ENCODE results near the gene FBXW11. TPM values are rescaled to one million over a fixed set of nuclear protein-coding genes. Genes with fewer than 3 reads are reported as not detected.

The FBXW11 gene
- total and polyA plus RNA-seq, 10 of the 15 experiments (the other 5 are each of a cell fraction or from before 2014, with no cell fraction given) = 4.3 to 61.5 (median 40.0) TPM

DNA sequence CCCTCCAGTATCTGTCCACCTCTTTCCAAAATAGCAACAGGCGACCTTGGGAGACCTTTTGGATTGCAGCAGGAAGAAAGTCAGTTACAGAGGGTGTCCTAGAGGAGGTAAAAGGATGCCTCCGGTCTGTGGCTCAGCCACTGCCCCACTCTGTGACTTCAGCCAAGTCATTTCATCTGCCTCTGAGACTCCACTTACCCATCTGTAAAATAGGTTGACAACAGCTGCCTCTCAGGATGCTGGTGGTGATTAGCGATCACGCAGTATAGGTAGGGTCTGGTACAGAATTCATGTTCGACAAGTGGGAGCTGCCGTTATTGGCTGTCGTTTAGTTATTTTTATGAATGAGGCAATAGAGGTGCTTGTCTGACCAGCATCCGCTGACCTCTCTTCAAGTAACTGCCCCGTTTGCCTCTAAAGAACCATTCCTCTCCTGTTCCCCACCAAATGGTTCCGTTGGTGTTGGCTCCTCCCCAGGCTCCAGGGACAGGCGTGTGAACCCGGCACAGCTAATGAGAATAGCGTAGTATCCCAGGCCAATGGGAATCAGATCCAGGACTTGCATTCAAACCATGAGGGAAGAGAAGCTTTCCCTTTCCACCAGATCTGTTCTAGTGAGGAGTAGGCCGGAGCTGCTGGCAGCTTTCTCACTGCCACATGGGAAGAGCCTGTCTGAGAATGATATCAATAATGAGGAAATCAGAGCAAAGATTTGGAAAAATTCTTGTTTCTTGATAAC, 156.7 kb downstream of the FBXW11 start:
- POLR2A ChIA-PET = no interaction called here
- intact Hi-C loops (cut with micrococcal nuclease; ENCODE audit: unreplicated experiment) = loop anchor here (5.0 kb wide), 1 partner anchor 432 kb away; the partner anchor contains the start of gene FGF18
- no peak for ATAC-seq
- no peak for DNase-seq (ENCODE audit: low read depth, low spot score)
- Histone ChIP-seq H3K4me2 (ENCODE audit: control insufficient read depth, insufficient read depth) (no peak overlapping the region), H2AFZ (ENCODE audit: control insufficient read depth, low read depth, low read length) (no peak overlapping the region), H3K9me3 (replicated peaks; ENCODE audit: control insufficient read depth, insufficient read depth, low read length) (no peaks in the 10 kb centered on the region), H3K4me1 (ENCODE audit: control insufficient read depth, insufficient read depth, low read length) (no peaks in the 10 kb centered on the region), H3K9ac (ENCODE audit: control insufficient read depth, insufficient read depth, low read length) (no peak overlapping the region), H3K79me2 (ENCODE audit: control insufficient read depth, insufficient read depth, low read length) (no peaks in the 10 kb centered on the region), H3K27ac (ENCODE audit: control insufficient read depth, insufficient read depth) (no peak overlapping the region), H3K36me3 (ENCODE audit: control insufficient read depth in 2 of 2, insufficient read depth in 2 of 2, low read length in 1 of 2) (no peaks in the 10 kb centered on the region), H3K4me3 (no peak overlapping the region), H3K27me3 (replicated peaks in 1 of 2; ENCODE audit: control insufficient read depth in 2 of 2, insufficient read depth in 2 of 2, low read length in 1 of 2) (no peaks in the 10 kb centered on the region), H4K20me1 (ENCODE audit: control insufficient read depth, insufficient read depth) (no peaks in the 10 kb centered on the region)
- RAD21 ChIA-PET (ENCODE audit: unreplicated experiment) = no interaction called here
- in situ Hi-C loops (cut with MboI) = no loop called here
- no TSS peak for BruUV-seq (replicated peaks)
- WGBS (ENCODE audit: insufficient coverage, insufficient replicate concordance, low lambda C conversion rate, missing lambda C conversion rate) = 92% methylated on average over 14 of the region's 14 CpGs
- SMC1A ChIA-PET (ENCODE audit: uncharacterized antibody, unreplicated experiment) = no interaction called here
- TF ChIP-seq CBFB (IDR thresholded peaks at IDR 0.05; ENCODE audit: low read depth) = no peak
- TF ChIP-seq, protein P1, sequence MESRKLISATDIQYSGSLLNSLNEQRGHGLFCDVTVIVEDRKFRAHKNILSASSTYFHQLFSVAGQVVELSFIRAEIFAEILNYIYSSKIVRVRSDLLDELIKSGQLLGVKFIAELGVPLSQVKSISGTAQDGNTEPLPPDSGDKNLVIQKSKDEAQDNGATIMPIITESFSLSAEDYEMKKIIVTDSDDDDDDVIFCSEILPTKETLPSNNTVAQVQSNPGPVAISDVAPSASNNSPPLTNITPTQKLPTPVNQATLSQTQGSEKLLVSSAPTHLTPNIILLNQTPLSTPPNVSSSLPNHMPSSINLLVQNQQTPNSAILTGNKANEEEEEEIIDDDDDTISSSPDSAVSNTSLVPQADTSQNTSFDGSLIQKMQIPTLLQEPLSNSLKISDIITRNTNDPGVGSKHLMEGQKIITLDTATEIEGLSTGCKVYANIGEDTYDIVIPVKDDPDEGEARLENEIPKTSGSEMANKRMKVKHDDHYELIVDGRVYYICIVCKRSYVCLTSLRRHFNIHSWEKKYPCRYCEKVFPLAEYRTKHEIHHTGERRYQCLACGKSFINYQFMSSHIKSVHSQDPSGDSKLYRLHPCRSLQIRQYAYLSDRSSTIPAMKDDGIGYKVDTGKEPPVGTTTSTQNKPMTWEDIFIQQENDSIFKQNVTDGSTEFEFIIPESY (IDR thresholded peaks at IDR 0.05) = no peak
- TF ChIP-seq, protein P2, sequence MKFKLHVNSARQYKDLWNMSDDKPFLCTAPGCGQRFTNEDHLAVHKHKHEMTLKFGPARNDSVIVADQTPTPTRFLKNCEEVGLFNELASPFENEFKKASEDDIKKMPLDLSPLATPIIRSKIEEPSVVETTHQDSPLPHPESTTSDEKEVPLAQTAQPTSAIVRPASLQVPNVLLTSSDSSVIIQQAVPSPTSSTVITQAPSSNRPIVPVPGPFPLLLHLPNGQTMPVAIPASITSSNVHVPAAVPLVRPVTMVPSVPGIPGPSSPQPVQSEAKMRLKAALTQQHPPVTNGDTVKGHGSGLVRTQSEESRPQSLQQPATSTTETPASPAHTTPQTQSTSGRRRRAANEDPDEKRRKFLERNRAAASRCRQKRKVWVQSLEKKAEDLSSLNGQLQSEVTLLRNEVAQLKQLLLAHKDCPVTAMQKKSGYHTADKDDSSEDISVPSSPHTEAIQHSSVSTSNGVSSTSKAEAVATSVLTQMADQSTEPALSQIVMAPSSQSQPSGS (IDR thresholded peaks at IDR 0.05; ENCODE audit: low read length) = no peak
- TF ChIP-seq, protein P3, sequence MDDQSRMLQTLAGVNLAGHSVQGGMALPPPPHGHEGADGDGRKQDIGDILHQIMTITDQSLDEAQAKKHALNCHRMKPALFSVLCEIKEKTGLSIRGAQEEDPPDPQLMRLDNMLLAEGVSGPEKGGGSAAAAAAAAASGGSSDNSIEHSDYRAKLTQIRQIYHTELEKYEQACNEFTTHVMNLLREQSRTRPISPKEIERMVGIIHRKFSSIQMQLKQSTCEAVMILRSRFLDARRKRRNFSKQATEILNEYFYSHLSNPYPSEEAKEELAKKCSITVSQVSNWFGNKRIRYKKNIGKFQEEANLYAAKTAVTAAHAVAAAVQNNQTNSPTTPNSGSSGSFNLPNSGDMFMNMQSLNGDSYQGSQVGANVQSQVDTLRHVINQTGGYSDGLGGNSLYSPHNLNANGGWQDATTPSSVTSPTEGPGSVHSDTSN (IDR thresholded peaks at IDR 0.05; ENCODE audit: insufficient replicate concordance, low read depth, low read length) = no peak
- no peak for TF ChIP-seq TCF12 (IDR thresholded peaks at IDR 0.05; ENCODE audit: low read depth, low read length)
- TF ChIP-seq SREBF2 (IDR thresholded peaks at IDR 0.05; ENCODE audit: low read length) = no peak
- TF ChIP-seq ZBED1 (IDR thresholded peaks at IDR 0.05; ENCODE audit: borderline replicate concordance) = no peak
- TF ChIP-seq, protein P4, sequence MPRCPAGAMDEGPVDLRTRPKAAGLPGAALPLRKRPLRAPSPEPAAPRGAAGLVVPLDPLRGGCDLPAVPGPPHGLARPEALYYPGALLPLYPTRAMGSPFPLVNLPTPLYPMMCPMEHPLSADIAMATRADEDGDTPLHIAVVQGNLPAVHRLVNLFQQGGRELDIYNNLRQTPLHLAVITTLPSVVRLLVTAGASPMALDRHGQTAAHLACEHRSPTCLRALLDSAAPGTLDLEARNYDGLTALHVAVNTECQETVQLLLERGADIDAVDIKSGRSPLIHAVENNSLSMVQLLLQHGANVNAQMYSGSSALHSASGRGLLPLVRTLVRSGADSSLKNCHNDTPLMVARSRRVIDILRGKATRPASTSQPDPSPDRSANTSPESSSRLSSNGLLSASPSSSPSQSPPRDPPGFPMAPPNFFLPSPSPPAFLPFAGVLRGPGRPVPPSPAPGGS (IDR thresholded peaks at IDR 0.05; ENCODE audit: borderline replicate concordance, insufficient read depth, low read depth, low read length, poor library complexity, severe bottlenecking) = no peak
- CTCF ChIA-PET = interaction anchor here (1.2 to 1.6 kb wide), 2 partner anchors 10 to 190 kb away, joined by 3 to 4 read pairs; no protein-coding TSS in a partner anchor
- no peak for FAIRE-seq
